A673 (cell line): ENCODE results near the gene FBXW8. TPM values are rescaled to one million over a fixed set of nuclear protein-coding genes. Genes with fewer than 3 reads are reported as not detected.
A peak's percentile ranks its signal among the peaks of the same experiment; 100 is the strongest.

Experiments used
- BruUV-seq: library from RNA; stranded (reverse); fragments of 400-500 nt; replicated peaks from 2 replicates; lab custom pipeline; 2021; lab: Mats Ljungman, UMichigan
- CTCF ChIA-PET: fragments of 300-600 bp; sonication (Branson Sonifier 250); formaldehyde crosslinking; loops from one replicate; lab custom pipeline; 2022; ENCODE audit warnings: antibody characterized with exemption; lab: Charles Lee
- POLR2A ChIA-PET: fragments of 300-600 bp; sonication (Branson Sonifier 250); formaldehyde crosslinking; loops from one replicate; lab custom pipeline; 2022; ENCODE audit warnings: antibody characterized with exemption; ENCODE audit not compliant: low non-redundant PET; lab: Charles Lee
- DNase-seq: peaks from one replicate; pipeline ENCODE4 v3.0.0-alpha.2; 2015; ENCODE audit warnings: low spot score
- H3K27ac ChIP-seq: fragments of 200-600 bp; sonication (generic); 2 replicates; pipeline ENCODE4 v1.5.1; 2016; ENCODE audit warnings: mixed run types, low read depth, mild to moderate bottlenecking, mixed read lengths, antibody characterized with exemption, low read length; ENCODE audit not compliant: poor library complexity, severe bottlenecking
- H3K27me3 ChIP-seq: fragments of 200-600 bp; sonication (generic); replicated peaks from 2 replicates; pipeline ENCODE4 v1.6.1; 2017; ENCODE audit warnings: mixed run types, low read depth, mild to moderate bottlenecking, mixed read lengths, antibody characterized with exemption, low read length; ENCODE audit not compliant: insufficient read depth, poor library complexity
- H3K36me3 ChIP-seq: fragments of 200-600 bp; sonication (generic); 2 replicates; pipeline ENCODE4 v1.6.1; 2016; ENCODE audit warnings: mixed run types, mild to moderate bottlenecking, mixed read lengths, antibody characterized with exemption, low read length; ENCODE audit not compliant: insufficient read depth, poor library complexity, severe bottlenecking
- H3K4me1 ChIP-seq: fragments of 200-600 bp; sonication (generic); 2 replicates; pipeline ENCODE4 v1.6.1; 2017; ENCODE audit warnings: mixed run types, mild to moderate bottlenecking, mixed read lengths, antibody characterized with exemption, low read length; ENCODE audit not compliant: insufficient read depth, poor library complexity, severe bottlenecking
- H3K4me3 ChIP-seq: fragments of 200-600 bp; sonication (generic); 2 replicates; pipeline ENCODE4 v1.5.1; 2016; ENCODE audit warnings: low read depth, mixed run types, mild to moderate bottlenecking, mixed read lengths, low read length; ENCODE audit not compliant: poor library complexity, severe bottlenecking
- H3K9me3 ChIP-seq: fragments of 200-600 bp; sonication (generic); 2 replicates; pipeline ENCODE4 v1.6.1; 2016; ENCODE audit warnings: mixed run types, low read depth, mild to moderate bottlenecking, mixed read lengths, antibody characterized with exemption, low read length; ENCODE audit not compliant: poor library complexity, severe bottlenecking
- EZH2 ChIP-seq: fragments of 200-600 bp; sonication (generic); IDR thresholded peaks from 2 replicates; pipeline ENCODE4 v1.6.1; 2017; ENCODE audit warnings: borderline replicate concordance, low read depth, mild to moderate bottlenecking, mixed read lengths, antibody characterized with exemption, low read length; ENCODE audit not compliant: poor library complexity, severe bottlenecking
- intact Hi-C: fragments of 100-400 bp; cut with micrococcal nuclease; formaldehyde crosslinking; loops from one replicate; pipeline ENCODE4 v1.10.0; 2022; ENCODE audit not compliant: unreplicated experiment
- total RNA-seq: library from RNA; stranded (reverse); gene quantifications from 2 replicates; pipeline ENCODE4 v1.2.3, GENCODE V29; 2021
- TF ChIP-seq, protein P1 (sequence below): fragments of 300-800, 200-600 bp; sonication (generic); conservative IDR thresholded peaks from 2 replicates; pipeline ENCODE4 v1.5.1; 2017; ENCODE audit warnings: low read depth, mild to moderate bottlenecking, antibody characterized with exemption, low read length, moderate library complexity, mixed read lengths

The FBXW8 gene
- total RNA-seq, 1 experiment from 2014 or later: 14.8 TPM

DNA sequence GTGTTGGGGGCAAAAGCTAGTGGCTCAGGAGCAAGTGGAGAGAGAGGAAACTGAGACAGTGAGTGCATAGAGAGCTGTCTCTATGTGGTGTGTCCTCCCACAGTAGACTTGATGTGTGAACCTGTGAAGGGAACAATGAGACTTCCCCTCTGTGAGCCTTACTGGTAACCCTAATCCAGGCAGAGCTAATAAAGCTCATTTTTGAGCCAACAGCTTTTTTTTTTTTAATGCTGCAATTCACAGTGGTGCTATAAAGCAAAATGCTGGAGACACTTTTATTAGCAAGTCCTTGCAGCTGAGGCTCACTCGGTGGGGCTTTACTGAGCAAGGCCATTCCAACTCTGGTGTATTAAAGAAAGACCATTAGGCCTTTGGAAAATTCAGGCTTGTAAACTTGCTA, 26.9 kb downstream of the FBXW8 start:
- Histone ChIP-seq H3K9me3 (peaks cover 5% of the 10 kb centered on the region), H3K4me1 (peaks cover 32% of the 10 kb centered on the region), H3K36me3 (no peaks in the 10 kb centered on the region), H3K4me3 (no peak overlapping the region), H3K27ac (no peak overlapping the region), H3K27me3 (no peaks in the 10 kb centered on the region)
- intact Hi-C loops: no loop called here
- BruUV-seq: no TSS peak
- DNase-seq: peak; percentile 38
- TF ChIP-seq EZH2: no peak
- TF ChIP-seq, protein P1, sequence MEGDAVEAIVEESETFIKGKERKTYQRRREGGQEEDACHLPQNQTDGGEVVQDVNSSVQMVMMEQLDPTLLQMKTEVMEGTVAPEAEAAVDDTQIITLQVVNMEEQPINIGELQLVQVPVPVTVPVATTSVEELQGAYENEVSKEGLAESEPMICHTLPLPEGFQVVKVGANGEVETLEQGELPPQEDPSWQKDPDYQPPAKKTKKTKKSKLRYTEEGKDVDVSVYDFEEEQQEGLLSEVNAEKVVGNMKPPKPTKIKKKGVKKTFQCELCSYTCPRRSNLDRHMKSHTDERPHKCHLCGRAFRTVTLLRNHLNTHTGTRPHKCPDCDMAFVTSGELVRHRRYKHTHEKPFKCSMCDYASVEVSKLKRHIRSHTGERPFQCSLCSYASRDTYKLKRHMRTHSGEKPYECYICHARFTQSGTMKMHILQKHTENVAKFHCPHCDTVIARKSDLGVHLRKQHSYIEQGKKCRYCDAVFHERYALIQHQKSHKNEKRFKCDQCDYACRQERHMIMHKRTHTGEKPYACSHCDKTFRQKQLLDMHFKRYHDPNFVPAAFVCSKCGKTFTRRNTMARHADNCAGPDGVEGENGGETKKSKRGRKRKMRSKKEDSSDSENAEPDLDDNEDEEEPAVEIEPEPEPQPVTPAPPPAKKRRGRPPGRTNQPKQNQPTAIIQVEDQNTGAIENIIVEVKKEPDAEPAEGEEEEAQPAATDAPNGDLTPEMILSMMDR: no peak
- CTCF ChIA-PET: interaction anchor here (0.6 kb wide), 1 partner anchor 28 kb away, joined by 3 read pairs; no protein-coding TSS in a partner anchor
- POLR2A ChIA-PET: no interaction called here

DNA sequence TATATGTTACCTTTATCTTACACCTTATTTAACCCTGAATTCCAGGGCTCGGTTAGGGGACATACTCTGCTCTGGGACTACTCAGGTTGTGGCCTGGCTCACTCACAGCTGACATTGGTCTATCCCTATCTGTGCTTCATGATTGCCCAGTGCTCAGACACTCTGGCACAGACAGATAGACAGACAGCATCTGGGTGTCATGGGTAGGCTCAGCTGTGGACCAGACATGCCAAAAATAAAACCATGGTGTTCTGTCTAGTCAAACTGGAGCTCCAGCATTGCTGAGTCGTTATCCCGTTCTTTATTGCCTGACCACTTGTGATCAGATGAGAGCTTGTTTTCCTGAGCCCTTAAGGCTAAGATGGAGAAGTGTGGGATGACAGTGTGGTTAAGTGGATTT, 29.0 kb downstream of the FBXW8 start:
- Histone ChIP-seq H3K9me3 (peaks cover 14% of the 10 kb centered on the region), H3K27ac (no peak overlapping the region), H3K4me1 (peaks cover 13% of the 10 kb centered on the region), H3K27me3 (no peaks in the 10 kb centered on the region), H3K36me3 (peaks cover 10% of the 10 kb centered on the region), H3K4me3 (no peak overlapping the region)
- intact Hi-C loops: no loop called here
- POLR2A ChIA-PET: interaction anchor here (0.6 kb wide), 1 partner anchor 18 kb away, joined by 3 read pairs; no protein-coding TSS in a partner anchor
- DNase-seq: no peak
- no TSS peak for BruUV-seq
- CTCF ChIA-PET: no interaction called here
- no peak for TF ChIP-seq EZH2
- TF ChIP-seq, protein P1: no peak

DNA sequence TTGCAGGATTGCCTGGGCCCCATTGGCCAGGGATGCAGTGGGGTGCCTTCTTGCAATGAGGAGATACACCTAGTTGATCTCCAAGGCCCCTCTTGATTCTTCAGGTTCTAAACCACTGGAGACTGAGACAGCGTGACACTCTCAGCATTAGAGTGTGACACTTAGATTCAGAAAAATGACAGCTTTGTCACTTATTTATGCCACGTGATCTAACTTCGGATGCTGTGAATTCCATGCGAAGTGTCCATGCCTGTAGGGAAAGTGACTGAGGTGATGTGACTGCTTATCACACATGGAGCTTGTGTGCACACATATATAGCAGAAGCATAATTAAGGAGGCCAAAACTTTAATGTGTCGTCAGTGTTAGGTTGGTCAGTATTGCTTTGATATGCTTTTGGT, 30.4 kb downstream of the FBXW8 start:
- Histone ChIP-seq H3K27ac (no peak overlapping the region), H3K4me1 (peaks cover 11% of the 10 kb centered on the region), H3K9me3 (peaks cover 14% of the 10 kb centered on the region), H3K36me3 (peaks cover 19% of the 10 kb centered on the region), H3K27me3 (no peaks in the 10 kb centered on the region), H3K4me3 (no peak overlapping the region)
- ChIA-PET CTCF (no interaction called here), POLR2A (no interaction called here)
- no peak for DNase-seq
- intact Hi-C loops: no loop called here
- no TSS peak for BruUV-seq
- TF ChIP-seq EZH2: no peak
- TF ChIP-seq, protein P1: no peak
